IPS DF 4.7 (cell line): ENCODE data around the gene CPZ.
"Not testable (repeated sequence)": the region's sequence is repeated elsewhere in the genome, so short reads cannot be mapped to it uniquely, and the experiment has no call there.

ENCODE experiments used
- DNase-seq: peaks from one replicate; pipeline ENCODE4 v3.0.0-alpha.2; 2013; ENCODE audit warnings: low spot score; ENCODE audit errors: extremely low read depth

CPZ gene

DNA sequence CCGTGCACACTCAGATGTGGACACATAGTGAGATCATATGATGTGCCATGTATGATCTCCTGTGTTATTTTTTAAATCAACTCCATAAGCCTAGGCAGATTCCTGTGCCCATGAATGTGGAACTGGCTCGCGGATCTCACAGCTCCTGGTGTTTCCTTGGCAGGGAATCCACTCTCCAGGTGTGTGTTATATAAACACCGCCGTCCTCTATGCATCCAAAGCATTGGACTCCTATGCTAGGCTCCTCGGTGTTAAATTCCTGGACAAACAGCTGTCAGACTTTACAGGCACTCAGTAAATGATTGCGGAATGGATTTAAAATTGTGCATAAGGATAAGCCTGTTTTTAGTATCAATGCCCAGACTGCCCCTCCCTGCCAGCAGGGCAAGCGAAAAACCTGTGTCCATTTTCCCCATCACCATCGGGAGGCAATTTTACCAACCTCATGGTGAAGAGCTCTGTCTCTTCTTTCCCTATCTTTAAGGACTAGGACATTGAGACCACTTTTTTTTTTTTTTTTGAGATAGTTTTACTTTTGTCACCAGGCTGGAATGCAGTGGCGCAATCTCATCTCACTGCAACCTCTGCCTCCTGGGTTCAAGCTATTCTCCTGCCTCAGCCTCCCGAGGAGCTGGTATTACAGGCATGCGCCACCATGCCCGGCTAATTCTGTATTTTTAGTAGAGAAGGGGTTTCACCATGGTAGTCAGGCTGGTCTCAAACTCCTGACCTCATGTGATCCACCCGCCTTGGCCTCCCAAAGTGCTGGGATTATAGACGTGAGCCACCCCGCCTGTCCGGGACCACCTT, 36.0 kb upstream of the CPZ start:
- no peak for DNase-seq

DNA sequence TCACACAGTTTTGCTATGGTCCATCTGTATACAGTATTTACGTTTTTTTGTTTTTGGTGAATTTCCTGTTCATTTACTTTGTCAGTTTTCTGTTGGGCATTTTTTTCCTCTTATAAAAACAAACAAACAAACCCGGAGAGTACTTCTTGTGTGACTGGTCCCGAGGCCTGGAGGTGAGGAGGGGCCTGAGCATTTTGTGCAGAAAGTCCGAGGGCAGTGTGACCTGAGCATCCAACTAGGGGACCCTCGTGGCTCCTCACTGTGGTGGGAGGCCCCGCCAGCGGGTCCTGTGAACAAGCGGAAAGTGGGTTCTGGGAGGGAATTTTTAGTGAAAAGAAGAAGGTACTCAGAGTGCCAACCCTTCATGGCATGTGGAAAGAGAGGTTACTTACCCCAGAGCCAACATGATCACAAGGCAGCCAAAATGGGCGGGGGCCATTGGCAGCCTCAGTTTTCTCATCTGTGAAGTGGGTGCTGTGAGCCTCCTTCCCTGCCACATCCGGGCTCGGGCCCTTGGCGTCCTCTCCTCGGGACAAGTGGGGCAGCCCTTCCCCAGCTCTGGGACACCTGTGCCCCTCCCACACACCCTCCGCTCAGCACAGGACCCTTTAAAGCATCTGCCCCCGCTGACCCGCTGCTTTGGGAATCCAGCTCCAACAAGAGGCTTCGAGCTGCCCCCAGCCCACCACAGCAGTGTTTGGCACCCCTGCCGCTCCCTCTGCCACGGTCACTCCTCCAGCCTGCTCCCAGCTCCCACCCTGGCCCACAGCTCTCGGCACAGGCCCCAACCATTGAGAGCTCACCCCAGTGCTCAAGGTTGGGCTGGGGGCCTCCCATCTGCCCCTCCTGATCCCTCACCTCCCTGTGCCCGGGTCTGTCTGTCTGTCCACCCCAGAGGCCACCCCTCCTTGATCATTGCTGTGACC, 35.2 kb upstream of the CPZ start:
- no peak for DNase-seq

DNA sequence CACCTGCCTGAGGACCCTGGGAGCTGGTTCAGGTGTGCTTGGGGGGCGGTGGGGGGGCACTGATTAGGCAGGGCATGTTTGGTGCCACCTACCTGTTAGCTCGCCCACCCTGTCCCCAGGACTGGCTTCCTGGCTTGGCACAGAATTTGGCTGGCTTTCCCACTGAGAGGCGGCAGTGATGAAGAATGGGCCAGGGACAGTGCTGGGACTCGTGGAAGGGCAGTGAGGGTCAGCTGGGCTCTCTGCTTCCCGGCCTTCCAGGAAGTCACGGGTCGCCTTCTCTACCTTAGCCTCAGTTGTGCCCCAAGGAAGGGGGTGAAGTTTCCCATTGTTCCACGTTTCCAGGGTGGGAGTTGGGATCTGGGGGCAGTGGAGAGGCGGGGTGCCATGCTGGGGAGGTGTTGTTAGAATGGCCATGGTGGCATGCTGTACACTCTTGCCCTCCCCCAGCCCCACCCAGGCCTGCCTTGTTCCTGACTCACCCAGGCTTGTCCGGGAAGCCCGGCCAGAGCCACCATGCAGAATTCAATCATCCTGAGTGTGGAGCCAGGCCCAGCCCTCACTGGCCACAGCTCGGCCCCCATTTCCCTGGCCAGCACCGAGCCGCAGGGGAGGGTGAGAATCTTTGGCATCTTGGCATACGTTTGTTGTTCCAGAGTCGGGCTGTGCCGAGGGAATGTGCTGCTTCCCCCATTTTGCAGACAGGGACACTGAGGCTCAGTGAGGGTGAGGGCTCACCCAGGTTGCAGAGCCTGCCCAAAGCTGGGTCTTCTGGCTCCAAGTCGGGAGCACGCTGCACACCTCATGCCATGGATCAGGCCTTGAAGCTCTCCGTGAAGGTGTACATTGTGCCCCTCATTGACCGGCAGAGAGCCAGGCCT, 34.2 kb upstream of the CPZ start:
- DNase-seq = no peak

DNA sequence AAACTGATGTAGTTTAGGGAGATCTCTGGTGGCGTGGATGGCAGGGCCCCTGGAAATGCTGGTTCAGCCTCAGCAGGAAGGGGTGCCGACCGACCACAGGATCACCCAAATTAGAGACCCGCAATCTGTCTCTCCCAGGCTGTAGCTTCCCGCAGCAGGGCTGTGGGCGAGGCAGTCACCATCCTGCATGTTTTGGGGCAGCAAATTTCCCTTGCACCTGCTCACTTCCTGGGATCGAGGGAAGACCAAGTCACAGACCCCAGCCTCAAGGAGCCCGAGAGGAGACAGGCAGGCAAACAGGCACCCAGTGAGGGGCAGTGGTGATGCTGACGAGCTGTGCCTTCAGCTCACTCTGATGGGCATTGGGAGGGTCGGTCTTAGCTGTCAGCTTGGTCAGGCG, 33.6 kb upstream of the CPZ start:
- DNase-seq = no peak

DNA sequence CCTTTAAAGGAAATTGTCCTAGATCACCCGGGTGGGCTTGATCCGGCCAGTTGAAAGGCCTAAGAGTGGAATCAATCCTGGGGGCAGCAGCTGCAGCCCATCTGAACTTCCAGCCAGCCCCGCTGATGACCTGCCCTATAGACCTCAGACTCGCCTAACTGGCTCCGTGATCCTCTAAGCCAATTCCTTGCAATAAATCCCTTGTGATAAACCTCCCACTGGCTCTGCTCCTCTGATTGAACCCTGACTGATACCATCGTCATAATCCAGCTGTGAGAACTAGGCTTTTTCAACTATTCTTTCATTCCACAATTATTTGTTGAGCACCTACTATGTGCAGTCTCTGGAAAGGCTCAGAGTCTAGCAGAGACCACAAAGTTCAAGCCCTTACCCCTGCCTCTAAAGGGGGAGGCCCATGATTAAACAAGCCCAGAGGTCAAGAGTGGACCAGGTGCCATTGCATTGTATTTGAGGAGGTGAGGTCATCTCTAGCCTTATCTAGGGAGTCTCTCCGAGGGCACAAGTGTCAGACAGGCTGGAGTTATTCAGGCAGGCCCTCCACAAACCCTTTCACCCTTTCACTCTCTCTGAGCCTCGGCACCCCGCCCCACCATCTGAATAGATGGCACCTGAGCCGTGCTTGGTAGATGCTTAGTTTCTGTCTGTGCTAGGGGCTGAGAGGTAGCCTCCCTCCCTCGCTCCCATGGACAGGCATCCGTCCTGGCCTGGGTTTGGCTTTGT, 32.9 kb upstream of the CPZ start:
- DNase-seq = no peak

DNA sequence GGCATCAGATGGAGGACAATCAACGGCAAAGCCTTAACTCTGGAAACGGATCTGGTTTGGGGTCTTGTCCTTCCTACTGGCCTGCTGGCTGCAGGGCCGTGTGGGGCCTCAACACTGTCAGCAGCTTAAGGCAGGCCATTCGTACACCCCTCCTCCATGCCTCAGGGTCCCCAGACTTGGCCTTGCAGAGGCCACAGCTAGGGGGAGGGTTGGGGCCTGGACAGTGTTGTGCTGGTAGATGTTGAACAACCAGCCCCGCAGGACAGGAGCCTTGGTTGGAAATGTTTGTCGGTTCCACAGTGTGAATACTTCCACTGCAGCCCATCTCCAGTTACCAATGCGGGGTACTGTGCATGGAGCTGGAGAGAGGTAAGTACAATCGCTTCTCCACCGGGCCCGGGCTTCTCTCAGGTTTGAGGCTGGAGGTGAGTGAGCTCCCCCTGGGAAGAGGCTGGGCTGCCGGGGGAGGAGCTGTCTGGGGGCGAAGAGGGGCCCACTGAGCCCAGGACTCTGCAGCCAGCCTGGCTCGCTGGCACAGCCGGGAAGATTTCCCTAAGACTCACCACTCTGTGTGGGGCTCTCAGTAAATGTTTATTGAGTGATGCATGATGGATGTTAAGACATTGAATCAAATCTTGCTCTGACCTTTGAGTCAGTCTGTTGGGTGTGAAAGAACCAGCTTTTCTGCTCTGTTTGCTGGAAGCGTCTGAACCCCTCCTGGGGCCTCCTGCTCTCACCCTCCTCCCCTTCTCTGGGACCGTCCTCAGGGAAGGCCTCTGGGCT, 32.1 kb upstream of the CPZ start:
- DNase-seq = no peak

DNA sequence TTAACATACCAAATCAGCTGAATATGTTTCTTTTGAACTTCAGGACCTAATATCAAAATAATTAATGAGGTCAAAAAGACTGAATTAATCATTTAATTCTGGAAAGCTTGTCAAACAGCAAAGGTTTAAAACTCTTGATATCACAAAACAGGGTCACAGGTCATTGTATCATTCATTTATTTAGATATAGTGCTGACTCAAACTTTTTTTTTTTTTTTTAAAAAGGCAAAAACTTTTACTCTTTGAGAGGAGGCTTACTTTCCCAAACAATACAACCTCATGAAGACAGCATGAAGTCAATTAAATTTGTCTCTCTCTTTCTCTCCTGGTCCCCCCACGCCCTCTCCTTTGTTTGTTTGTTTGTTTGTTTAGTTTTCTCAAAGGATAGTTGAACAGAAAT, 28.0 kb upstream of the CPZ start:
- no peak for DNase-seq

- DNase-seq = peak; percentile 76
These were observed 24.4 kb upstream of the CPZ start for GRCh38 chr4:8568068-8568668.

DNA sequence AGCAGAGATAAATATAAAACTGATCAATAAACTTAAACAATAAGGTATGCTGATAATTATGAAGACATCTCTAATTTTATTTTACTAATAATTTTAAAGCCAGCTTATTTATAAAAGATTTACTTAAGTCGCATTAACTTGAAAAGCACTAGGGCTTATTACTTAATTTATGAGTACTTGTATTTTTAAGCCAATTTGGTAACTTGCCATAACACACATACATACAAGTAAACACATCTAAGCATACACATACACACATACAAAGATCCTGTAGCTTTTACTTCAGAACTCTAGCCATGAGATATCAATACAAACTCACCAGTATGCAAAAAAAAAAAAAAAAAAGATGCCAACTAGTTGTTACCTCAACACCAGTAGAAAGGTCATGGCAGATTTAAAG, 22.4 kb upstream of the CPZ start:
- no peak for DNase-seq

DNA sequence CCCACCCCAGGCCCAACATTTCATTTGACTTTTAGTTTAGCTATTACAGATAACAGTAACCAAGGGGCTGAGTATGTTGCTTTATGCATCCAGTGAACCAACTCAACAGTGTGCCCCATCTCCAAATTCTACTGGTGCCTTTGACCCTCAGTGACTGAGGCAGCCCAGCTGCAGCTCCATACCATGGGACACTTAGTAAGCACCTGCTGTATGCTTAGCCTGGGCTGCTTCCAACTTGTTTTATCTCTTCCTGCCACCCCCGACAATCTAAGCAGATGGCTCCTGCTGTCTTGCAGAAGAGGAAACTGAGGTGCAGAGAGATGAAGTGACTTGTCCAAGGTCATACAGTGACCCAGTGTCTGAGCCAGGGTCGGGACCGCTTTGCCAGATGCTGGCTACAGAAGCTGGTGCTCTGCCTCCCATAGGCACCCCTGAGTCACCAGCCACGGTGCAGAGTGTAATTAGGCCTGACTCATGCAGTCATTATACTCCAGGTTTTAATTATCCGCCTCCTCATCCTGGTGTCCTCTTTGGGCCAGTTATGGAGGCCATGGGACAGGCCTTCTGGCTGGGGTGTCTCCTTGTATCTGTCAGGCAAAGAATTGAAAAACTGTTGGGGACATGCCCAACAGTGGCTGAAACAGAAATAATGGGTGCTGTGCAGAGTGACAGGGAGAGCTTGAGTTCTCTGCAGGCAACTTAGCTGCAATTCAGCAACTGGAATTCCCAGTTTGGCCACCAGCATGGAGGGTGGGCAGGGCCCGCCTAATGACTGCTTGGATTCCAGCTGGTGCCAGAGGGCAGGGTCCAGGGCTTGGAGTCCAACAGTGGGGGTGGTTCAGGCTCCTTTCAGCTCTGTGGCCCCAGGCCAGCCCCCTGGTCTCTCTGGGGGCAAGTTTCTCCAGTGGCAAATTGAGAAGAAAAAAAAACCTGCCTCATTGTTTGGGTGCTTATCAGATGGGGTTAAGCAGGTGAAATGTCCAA, 20.6 kb upstream of the CPZ start:
- DNase-seq = no peak

GRCh38 chr4:8573266-8573665, 19.3 kb upstream of the CPZ start:
- DNase-seq = no peak

- DNase-seq = no peak
These were observed 17.7 kb upstream of the CPZ start for GRCh38 chr4:8574796-8575370.

DNA sequence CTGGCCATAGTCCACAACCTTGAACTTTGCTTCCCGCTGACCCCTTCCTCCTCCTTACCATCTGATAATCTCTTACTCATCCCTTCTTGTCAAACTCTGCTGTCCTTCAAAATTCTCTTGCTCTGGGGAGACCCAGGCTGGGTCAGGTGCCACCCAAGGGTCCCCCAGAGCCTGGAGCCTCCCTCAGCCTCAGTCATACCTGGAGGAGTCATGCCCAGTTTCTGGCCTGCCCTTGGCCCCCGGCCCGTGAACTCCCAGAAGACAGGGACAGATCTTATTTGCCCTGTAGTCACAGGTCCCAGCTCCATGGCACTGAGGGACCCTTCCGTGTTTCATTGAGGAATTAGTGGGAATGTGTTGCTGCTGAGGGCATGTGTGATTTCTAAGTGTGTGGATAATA, 17.1 kb upstream of the CPZ start:
- no peak for DNase-seq

- not testable (repeated sequence) for DNase-seq
These were observed 16.0 kb upstream of the CPZ start for GRCh38 chr4:8576591-8576990.

- DNase-seq = no peak
These were observed 15.5 kb upstream of the CPZ start for GRCh38 chr4:8577046-8577445.

DNA sequence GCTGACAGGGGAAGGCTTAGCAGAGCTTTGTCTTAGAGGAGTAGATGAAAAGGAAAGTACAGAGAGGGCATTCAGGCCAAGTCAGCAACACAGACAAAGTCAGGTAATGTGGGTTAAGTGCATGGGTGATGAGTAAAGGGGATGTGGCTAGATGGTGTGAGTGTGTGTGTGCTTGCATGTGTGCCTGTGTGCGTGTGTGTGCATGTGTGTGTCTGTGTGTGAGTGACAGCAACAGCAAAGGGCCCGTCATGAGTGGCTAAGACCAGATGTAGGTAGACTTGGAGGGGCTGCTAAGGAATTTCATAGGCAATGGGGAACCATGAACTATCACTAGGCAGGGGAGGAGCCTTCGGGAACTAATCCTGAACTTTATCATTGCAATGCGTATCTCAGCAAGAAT, 14.6 kb upstream of the CPZ start:
- DNase-seq = no peak

DNA sequence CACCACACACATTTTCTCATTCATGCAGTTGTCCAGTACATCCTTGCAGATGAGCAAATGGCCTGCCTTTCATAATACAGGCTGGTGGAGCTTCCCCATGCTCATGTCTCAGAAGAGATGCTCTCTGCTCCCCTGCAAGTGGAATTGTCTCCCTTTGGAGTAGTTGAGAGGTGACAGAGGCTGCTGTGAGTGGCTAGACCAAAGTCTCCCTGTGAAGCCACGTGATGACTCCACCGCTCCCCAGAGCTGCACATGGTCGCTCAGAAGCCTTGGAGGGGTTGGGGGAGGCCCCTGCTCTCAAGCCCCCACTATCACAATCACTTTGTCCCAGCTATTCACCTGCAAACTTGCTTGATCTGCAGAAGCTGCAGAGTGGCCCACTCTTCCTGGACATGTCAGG, 13.8 kb upstream of the CPZ start:
- no peak for DNase-seq
